NOMO-1 treated with dmso at 0.1 percent for 144 hours (cell line): ENCODE results near the gene FAM240A.

Experiments used
- DNase-seq: peaks from one replicate; lab custom pipeline; 2025; ENCODE audit not compliant: unreplicated experiment; lab: John Stamatoyannopoulos, UW

The FAM240A gene

DNA sequence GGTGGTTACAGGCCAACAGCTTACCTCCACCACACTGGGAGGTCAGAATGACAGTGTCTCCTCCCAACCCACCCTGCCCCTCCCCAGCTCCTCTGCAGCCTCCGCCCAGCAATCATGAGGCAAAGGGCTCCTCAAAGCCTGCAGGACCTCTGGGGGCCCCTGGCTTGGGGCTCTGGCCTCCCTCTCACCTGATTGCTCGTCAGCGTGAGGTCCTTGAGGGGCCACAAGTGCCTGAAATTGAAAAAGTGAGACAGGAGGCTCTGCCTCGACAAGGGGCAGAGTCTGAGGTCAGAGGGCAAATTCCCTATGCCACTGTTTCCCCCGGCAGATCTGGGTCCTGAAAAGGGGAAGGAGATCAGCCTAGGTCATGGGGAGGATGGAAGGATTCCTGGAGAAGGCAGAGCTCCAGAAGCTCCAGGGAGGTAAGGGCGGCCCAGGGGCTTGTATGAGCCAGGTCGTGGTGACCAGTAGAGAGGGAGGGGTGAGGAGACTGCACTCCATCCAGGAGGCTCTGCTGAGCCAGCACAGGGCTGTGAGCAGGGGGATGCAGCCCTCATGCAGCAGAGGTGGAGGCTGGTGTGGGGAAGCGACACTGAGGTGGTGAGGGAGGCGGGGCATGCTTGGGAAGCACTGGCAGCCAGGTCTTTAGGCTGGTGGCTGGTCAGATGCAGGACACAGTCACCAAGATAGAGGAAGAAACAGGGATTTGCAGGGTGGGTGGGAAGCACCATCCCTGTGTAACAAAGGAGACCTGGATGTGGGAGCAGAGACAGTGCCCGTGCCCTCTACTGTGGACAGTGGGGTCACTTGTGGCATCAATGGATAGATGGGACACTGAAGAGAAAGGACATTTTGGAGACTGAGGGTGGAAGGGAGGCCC lies 61.1 kb downstream of the FAM240A start:
- DNase-seq: no peak

DNA sequence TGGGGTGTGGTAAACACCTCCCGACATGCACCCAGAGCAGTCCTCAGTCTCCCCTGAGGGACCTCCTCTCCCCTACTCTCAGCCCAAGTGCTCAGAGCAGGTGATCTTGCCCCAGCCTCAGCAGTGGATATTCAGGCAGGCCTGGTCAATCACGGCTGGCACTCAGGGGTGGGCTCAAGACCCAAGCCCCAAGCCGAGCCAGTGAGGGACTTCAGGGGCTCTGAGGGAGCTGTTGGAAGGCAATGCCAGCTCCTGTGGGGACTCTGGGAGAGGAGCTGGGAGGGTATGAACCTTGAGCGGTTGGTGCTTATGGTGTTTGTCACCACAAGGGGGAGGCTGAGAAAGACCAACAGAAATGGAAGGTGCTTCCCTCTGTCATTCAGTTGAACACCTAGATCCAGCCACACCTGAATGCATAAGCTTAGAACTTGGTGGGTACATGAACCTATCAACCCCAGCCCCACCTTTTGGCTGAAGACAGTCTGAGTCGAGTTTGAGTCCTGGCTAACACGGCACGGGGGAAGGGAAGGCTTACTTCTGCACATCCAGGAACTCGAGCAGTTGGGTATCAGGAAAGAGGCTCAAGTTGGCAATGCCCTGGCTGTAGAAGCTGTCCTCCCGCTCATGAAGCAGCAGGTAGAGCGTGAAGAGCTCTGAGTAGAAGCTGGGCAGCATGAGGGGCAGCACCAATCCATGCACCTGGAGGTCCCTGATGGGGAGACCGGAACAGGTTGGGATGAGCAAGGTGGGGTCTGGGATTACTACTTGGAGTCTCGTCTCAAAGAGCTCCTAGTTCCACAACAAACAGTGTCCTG lies 61.9 kb downstream of the FAM240A start:
- DNase-seq: no peak

DNA sequence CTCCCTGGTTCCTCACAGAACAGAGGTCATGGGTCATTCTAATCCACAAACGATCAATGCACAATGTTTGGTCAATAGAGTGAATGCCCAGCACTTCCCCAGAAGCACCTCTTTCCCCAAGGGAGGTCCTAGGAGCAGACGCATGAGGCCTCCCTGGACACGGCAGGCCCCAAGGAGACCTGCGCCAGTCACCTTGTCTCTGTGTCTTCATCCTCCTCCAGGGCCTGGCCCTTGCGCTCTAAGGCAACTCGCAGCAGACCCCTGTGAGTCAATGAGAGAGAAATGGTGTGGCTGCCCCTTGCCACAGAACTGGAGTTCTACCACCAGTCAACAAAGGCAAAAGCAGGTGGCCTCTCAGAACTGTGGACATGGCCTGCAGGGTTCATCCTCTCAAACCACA lies 63.1 kb downstream of the FAM240A start:
- DNase-seq: no peak
